HepG2 (cell line): Measurements from ENCODE around the gene BTRC.

Experiments
- CREBL2 ChIP-seq: sonication (generic); formaldehyde crosslinking; IDR thresholded peaks from 2 replicates; pipeline ENCODE4 v1.8.1; 2023; ENCODE audit warnings: missing genetic modification reagents, mild to moderate bottlenecking, borderline replicate concordance
- IKZF4 ChIP-seq: sonication (generic); formaldehyde crosslinking; IDR thresholded peaks from 2 replicates; pipeline ENCODE4 v1.5.1; 2020; ENCODE audit warnings: borderline replicate concordance, mild to moderate bottlenecking, low read depth, missing genetic modification reagents; ENCODE audit errors: not compliant biosample characterization
- POLR2A ChIP-seq, 2 experiments: IDR thresholded peaks; 2 replicates each; pipeline ENCODE4 v1.6.1; 2011; ENCODE audit warnings: low read depth in 2 of 2, low read length in 2 of 2, mild to moderate bottlenecking in 1 of 2, moderate library complexity in 1 of 2; ENCODE audit not compliant: insufficient read depth in 1 of 2
- POLR2AphosphoS5 ChIP-seq: IDR thresholded peaks from 2 replicates; pipeline ENCODE4 v1.6.1; 2012; ENCODE audit warnings: low read depth, low read length
- REPIN1 ChIP-seq: sonication (generic); formaldehyde crosslinking; IDR thresholded peaks from 2 replicates; pipeline ENCODE4 v1.8.0; 2022; ENCODE audit warnings: missing genetic modification reagents, low read depth, mild to moderate bottlenecking, borderline replicate concordance
- SOX6 ChIP-seq, 2 experiments: fragments of 450-650 bp in 1 of 2; sonication (generic) in 1 of 2; formaldehyde crosslinking in 1 of 2; IDR thresholded peaks; 2 replicates each; pipeline versions ENCODE4 v1.4.0 to v1.6.1; 2017 to 2020; ENCODE audit warnings: antibody characterized with exemption in 1 of 2, mild to moderate bottlenecking in 1 of 2, missing genetic modification reagents in 1 of 2
- ZNF10 ChIP-seq: sonication (generic); formaldehyde crosslinking; IDR thresholded peaks from 2 replicates; pipeline ENCODE4 v1.4.0; 2020; ENCODE audit warnings: mild to moderate bottlenecking, low read depth, missing genetic modification reagents, borderline replicate concordance
- ZNF230 ChIP-seq: sonication (generic); formaldehyde crosslinking; IDR thresholded peaks from 2 replicates; pipeline ENCODE4 v1.4.0; 2020; ENCODE audit warnings: mild to moderate bottlenecking, missing genetic modification reagents
- ZNF7 ChIP-seq: IDR thresholded peaks from 2 replicates; pipeline ENCODE4 v1.6.1; 2016; ENCODE audit warnings: missing biosample characterization, missing genetic modification reagents
- TF ChIP-seq, protein P1 (sequence below): sonication (generic); formaldehyde crosslinking; IDR thresholded peaks from 2 replicates; pipeline ENCODE4 v1.9.0; 2021; ENCODE audit warnings: missing genetic modification reagents, borderline replicate concordance
- TF ChIP-seq, protein P2 (sequence below): sonication (generic); formaldehyde crosslinking; IDR thresholded peaks from 2 replicates; pipeline ENCODE4 v1.4.0; 2020; ENCODE audit warnings: missing genetic modification reagents

DNA sequence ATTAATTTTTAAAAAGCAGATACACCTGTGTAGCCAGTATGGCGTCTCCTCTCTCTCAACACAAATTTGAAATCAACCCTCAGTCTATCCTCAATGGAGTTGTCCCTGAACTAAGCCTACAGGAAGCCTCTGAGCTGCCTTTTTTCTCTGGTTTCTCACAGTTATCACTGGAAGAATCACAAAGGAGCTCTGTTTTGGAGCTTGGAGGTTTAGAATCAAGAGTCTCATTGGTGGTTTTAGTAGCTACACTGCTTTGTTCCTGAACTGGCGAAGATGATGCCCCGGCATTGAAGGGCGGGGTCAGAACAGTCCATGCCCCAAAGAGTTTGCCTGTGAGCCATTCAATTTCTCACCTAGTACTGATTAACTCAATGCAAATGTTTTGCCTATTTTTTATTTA is 16.1 kb upstream of the BTRC start:
- TF ChIP-seq POLR2A (IDR thresholded peaks at IDR 0.05; ENCODE audit: insufficient read depth in 1 of 2, low read depth in 2 of 2, low read length in 2 of 2), result no peak
- TF ChIP-seq SOX6 (IDR thresholded peaks at IDR 0.05), result no peak
- TF ChIP-seq SOX6 (CRISPR knock-in tag; IDR thresholded peaks at IDR 0.05), result no peak
- no peak for TF ChIP-seq IKZF4 (CRISPR knock-in tag)
- TF ChIP-seq, protein P1, sequence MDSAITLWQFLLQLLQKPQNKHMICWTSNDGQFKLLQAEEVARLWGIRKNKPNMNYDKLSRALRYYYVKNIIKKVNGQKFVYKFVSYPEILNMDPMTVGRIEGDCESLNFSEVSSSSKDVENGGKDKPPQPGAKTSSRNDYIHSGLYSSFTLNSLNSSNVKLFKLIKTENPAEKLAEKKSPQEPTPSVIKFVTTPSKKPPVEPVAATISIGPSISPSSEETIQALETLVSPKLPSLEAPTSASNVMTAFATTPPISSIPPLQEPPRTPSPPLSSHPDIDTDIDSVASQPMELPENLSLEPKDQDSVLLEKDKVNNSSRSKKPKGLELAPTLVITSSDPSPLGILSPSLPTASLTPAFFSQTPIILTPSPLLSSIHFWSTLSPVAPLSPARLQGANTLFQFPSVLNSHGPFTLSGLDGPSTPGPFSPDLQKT (CRISPR knock-in tag), result no peak
- no peak for TF ChIP-seq CREBL2 (CRISPR knock-in tag)
- no peak for TF ChIP-seq POLR2AphosphoS5
- no peak for TF ChIP-seq REPIN1 (CRISPR knock-in tag)
- TF ChIP-seq, protein P2, sequence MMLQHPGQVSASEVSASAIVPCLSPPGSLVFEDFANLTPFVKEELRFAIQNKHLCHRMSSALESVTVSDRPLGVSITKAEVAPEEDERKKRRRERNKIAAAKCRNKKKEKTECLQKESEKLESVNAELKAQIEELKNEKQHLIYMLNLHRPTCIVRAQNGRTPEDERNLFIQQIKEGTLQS (CRISPR knock-in tag), result no peak
- TF ChIP-seq ZNF230 (CRISPR knock-in tag), result no peak
- TF ChIP-seq ZNF10 (CRISPR knock-in tag), result no peak
- no peak for TF ChIP-seq ZNF7 (CRISPR knock-in tag)
